ENCODE data around the gene CUL4A.
A peak's percentile ranks its signal among the peaks of the same experiment; 100 is the strongest.
"Not testable (repeated sequence)": the region's sequence is repeated elsewhere in the genome, so short reads cannot be mapped to it uniquely, and the experiment has no call there.

Gene CUL4A

DNA sequence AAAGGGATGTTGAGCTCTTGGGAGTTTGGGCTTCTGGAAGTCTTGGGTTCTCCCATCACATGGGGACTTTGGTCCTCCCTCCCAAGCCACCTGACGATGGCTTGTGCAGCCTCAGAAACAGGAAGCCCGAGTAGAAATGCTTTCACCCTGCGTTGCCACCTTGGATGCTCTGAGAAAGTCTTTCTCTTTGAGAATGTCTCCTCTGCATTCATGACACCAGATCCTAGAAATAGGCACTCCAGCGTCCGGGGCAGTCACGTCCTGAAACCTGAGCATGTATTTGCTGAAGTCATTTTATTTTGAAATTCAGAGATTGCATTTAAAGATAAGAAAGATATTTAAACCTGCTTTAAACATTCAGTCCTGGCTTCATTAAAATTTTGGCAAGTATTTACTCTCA, 34.4 kb downstream of the CUL4A start:
- DNase-seq: no peak

DNA sequence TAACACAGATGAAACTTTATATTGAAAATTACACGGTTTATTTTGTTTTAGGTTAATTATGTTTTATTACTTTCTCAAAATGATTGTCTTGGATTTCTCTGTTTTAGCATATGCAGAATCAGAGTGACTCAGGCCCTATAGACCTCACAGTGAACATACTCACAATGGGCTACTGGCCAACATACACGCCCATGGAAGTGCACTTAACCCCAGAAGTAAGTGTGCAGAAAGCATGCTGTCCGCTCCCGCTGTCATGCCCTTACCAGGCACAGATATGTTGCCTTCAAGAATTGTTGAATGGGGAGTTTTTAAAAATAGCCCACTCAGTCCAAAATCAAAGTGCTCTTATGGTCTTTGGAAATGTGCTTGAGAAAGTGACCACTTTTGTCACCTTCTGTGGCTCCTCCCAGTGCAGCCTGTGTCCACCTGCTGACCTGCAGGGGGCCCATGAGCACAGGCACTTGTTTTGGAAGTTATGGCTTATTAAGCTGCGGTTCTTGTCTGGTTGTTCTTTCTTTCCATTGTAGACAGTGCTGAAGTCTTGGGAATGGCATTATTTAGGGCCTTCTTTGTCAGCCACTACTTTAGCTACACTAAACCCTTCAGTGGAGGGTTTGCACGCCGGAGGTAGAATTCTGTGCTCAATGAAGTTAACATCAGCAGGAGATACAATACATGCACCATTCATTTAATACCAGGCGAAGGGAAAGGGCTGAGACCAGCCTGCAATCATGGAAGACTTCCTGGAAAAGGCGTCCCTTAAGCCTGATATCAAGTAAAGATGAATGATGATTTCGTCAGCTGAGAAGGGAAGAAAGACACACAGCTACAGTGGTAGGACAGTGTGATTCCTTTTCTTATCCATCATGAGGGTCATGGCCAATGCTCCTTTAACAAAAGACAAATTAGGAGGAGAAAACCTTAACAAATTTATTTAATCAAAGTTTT, 36.7 kb downstream of the CUL4A start:
- DNase-seq: no peak

DNA sequence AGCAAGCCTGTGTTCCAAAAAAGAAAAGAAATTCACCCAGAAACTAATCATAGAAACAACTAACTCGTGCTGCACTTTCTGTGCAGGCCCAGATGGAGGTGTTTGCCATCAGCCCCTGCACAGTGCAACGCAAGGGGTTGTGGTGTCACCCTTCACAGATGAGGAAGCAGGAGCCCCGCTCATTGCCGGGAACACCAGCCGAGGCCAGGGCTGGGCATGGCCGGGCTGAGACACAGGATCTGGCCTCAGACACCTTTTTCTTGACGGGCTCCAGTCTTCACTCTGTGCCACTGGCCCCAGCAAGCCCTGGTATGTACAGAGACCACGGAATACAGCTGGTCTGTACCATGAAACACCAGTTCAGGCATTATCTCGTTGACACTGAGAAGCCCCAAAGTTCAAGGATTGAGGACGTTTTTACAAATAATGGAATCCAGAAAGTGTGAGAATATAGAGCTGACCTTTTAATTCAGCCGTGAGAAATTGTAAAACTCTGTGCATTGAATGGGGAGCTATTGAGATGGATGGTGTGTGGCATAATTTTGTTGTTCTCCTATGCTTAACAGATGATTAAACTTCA, 43.2 kb downstream of the CUL4A start:
- DNase-seq: no peak

DNA sequence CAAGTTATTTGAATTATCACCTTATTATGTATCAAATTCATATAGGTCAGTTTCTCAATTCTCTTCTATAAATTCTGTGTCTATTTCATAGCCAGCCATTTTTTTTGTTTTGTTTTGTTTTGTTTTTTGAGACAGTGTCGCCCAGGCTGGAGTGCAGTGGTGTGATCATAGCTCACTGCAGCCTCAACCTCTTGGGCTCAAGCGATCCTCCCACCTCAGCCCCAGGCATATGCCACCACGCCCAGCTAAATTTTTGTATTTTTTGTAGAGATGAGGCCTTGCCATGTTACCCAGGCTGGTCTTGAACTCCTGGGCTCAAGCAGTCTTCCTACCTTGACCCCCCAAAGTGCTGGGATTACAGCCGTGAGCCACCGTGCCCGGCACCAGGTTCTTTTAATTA, 48.5 kb downstream of the CUL4A start:
- DNase-seq: not testable (repeated sequence)

DNA sequence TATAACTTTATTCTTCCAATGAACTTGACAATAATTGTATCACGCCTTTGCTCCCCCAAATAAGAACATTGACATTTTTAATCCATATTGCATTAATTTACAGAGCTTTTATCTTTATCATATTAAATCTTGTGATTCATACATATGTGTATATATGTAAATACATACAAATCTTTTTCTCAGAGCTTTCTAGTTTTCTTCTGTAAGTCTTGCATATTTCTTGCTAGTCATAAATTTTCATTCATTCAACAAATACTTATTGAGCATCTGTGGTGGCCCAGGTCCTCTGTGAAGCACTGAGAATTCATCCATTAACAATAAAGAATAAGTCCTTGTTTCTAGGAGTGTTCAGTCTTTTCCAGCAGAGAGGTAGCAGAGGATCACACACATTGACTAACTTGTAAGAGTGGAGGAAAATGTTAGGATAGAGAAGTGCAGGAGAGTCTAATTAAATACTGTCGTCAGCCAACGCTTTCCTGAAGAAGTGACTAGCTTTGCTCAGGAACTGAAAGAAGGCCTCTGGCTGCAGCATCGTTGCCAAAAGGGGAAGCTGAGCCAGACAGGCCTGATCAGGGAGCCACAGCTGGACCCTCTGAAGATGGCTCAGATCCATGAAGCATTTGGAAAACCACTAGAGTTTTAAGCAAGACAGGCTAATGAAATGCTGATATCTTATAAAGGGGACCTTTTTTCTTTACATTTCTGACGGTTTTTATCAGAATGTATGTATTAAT, 49.1 kb downstream of the CUL4A start:
- DNase-seq: no peak

DNA sequence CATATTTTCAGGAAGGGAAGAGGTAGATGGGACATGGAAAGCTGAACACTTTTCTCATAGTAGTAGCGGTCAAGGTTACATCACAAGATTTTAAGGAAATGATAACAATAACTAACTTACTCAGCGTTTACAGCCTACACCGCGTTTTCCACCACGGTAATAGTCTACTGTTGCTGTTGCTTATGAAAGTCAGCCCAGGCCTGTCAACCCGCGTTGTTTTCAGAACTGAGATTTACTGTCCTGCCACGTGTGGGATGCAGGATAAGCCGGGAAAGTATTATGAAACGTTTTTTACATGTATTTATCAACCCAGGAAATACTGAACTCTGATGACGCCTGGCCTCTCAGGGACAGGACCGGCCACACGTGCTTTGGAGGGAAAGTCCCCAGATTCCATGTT, 51.6 kb downstream of the CUL4A start:
- DNase-seq: no peak

DNA sequence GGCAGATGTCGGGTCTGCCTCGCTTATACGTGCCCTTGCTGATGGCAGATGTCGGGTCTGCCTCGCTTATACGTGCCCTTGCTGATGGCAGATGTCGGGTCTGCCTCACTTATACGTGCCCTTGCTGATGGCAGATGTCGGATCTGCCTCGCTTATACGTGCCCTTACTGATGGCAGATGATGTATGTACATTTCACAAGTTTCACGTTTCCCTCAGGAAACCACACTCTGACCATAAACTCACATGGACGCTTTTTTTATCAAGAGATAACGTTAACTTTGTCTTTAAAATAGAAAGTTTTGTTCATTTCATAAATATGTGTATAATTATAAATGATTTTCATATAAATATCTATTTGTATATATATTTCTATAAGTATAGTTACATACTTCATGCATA, 53.6 kb downstream of the CUL4A start:
- not testable (repeated sequence) for DNase-seq

DNA sequence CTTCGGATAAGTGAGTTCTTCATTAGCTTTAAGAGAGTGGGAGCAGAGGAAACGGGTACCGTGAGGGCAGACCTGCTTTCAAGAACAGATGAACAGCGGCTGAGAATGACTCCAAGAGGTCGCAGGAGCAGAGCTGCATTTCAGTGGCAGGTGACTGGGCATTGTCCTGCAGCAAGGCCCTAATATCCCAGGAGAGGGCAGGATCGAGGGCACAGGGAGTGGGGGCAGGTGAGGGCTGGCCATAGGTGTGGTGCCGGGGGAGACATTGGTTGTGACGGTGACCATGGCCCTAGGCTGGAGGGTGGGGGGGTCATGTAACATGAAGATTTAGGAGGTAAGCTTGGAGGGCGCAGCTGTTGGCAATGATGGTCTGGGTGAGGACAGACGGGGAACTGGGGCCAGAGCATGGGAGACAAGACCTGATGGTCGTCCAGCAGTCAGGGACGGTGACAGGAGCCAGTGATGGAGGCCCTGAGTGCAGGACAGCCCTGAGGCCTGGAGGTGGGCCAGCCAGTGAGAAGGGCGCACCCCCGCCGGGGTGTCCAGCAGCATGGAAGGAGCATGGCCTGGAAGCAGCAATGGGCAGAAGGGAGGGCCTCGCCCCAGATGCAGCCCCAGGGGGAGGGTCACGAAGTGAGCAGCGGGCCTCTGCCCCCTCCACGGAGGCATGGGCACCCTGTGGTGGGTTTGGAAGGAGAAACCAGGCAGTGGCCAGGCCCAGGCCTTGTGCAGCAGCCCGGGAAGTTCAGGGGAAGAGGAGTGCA, 58.4 kb downstream of the CUL4A start:
- DNase-seq: no peak

DNA sequence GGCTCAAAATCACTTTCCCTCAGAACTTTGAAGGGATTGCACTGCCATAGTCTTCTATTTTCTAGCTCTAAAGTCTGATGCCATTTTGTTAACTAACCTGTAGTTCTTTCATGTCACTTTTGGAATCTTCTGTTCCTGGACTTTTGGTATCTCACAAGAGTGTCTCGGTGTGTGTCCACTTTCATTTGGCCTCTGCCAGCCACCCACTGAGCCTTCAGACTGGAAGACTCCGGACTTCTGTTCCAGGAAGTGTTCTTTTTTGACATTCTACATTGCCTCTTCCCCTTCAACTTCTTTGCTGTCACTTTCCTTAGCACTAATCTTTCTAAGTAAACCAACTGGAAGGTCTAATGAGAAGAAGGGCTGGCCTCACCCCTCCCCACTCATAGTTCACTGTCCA, 62.6 kb downstream of the CUL4A start:
- DNase-seq: no peak

DNA sequence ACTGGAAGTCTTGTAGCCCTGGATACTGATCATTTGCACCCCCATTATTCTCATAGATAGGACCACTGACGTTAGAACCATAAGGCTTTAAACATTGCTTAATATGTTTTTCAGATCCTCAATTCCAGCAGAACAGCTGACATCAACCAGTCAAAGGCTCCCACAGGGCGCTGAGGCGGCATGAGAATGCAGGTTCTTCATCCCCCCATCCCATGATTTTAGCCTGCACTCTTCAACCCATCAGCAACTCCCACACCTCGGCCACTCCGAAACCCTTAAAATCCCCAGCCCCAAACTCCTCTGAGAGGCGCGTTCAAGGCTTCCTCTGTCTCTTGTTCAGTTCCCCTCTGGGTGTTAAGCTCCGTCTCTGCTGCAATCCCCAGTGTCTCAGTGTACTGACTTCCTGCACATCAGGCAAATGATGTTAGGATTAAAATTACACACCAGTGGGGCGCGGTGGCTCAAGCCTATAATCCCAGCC, 63.3 kb downstream of the CUL4A start:
- no peak for DNase-seq

DNA sequence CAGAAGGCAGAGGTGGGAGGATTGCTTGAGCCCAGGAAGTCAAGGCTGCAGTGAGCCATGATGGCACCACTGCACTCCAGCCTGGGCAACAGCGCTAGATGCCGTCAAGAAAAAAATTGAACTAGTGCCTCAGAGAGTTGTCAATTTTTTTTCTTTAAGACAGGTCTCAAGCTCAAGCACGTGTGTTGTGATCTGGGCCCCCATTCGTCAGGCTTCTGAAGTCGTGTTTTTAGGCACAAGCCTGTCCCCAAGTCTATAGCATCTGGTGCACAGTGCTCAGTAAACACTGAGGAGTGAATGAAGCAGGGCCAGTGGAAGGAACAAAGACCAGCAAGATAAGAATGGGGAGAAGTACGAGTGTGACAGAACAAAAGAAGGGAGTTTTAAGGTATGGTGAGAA, 63.9 kb downstream of the CUL4A start:
- DNase-seq: no peak

DNA sequence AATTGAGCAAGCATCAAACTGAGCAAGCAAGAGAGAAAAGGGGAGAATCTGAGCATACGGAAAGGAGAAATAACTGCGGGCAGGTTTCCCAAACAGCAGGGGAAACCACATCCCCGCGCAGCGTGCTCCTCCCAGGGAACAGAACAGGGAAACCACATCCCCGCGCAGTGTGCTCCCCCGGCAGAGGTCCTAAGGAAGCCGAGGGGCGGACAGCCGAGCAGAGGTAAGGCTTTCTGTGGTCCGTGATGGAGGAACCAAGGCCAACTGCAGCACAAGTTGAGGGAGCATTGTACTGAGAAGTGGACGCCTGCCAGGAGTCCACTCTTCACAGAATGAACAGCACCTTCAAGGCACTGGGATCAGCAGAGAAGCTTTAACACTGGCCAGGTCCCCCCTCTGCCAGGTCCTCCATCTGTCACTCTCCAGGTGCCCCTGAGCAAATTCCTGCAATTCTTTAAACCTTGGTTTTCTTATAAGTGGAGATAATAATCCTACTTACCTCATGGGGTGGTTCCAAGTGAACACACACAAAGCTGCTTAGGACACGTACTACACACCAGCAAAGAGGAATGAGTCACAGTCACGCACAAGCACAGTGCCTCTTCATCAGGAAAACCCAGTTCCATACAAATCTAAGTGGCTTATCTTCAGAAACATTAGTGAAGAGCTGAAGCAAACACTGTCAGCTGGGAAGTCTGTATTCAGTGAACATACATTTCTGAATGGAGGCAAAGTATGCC, 64.6 kb downstream of the CUL4A start:
- DNase-seq: no peak

DNA sequence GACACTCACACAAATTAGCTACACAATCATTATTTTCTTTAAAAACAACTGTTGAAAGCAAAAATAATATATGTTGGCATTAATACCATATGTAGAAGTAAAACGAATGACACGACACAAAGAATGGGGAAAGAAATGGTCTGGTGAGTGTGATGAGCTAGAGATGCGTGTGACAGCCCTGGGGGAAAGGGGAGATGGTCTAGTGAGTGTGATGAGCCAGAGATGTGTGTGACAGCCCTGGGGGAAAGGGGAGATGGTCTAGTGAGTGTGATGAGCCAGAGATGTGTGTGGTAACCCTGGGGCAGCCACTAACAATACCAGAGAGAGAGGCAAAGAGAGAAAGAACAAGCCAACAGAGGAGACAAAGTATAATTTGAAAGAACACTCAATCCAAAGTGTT, 65.3 kb downstream of the CUL4A start:
- no peak for DNase-seq

DNA sequence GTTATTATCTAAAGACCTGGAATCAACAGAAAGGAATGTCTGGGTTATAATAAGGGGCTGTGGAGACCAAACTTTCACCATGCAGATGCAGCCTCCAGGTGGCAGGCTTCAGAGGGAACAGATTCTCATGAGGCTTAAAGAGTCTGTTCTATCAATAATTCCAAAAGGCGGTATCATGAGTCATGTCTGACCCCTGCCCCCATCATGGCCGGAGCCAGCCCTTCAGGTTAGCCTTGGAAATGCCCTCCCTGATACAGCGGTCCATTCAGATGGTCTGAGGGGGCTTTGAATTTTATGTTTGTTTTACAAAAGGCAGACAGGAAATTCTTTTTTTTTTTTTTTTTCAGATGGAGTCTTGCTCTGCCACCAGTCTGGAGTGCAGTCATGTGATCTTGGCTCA, 66.0 kb downstream of the CUL4A start:
- DNase-seq: peak; percentile 26

DNA sequence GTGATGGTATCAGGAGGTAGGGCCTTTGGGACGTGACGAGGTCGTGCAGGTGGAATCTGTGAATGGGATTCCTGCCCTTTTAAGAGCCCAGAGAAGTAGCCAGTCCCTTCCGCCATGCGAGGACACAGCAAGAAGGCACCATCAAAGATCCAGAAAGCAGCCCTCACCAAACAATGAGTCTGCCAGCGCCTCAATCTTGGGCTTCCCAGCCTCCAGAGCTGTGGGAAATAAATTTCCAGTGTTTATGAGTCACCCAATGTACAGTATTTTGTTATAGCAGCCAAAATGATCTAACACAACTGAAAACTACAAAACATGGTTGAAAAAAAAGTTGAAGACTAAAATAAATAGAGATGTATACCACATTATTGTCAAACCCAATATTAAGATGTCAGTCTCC, 70.7 kb downstream of the CUL4A start:
- no peak for DNase-seq

DNA sequence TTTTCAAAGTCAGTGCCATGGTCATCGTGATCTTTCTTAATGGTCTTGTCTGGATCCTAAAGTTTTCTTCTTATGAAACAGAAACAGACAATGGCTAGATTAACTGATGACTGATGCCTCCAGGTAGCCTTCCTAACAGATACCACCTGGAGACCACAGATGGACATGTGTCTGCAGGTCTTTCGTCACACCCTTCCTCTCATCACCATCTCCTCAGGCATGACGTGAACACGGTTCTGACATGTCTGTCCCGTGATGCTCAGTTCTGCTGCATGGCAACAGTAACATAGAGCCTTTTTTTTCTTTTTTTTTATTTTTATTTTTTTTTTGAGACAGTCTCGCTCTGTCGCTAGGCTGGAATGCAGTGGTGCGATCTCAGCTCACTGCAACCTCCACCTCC, 74.5 kb downstream of the CUL4A start:
- DNase-seq: no peak

DNA sequence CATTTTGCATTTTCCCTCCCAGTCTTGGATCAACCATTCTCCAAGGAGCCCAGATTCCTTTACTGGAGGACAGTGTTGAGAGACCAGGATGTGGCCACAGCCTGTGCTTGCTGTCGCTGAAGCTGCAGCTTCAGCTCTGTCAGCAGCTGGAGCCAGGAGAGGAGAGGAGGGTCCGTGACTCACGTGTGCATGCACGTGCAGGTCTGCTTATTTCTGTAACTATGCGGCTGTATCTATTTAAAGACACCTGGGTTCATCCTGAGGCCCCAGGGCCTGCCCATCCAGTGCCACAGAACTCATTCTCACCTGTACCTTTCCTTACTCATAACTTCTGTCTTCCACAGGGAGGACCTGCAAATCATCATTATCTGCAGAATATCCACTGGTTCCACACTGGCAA, 79.5 kb downstream of the CUL4A start:
- DNase-seq: no peak

DNA sequence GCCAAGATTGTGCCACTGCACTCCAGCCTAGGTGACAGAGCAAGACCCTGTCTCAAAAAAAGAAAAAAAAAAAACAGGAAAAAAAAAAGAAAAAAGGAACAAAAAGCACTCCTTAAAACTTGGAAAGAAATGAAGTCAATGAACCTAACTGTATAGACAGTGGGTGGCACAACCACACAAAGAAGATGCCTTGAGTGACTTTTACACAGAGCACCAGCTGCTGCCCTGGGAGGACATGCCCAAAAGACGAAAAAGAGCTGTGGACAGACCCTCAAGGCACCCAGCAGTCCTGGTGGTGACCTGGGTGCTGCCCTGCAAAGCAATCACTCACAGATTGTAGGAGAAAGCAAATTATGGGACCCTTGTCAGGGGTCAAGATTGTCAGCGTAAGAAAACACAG, 81.7 kb downstream of the CUL4A start:
- no peak for DNase-seq

DNA sequence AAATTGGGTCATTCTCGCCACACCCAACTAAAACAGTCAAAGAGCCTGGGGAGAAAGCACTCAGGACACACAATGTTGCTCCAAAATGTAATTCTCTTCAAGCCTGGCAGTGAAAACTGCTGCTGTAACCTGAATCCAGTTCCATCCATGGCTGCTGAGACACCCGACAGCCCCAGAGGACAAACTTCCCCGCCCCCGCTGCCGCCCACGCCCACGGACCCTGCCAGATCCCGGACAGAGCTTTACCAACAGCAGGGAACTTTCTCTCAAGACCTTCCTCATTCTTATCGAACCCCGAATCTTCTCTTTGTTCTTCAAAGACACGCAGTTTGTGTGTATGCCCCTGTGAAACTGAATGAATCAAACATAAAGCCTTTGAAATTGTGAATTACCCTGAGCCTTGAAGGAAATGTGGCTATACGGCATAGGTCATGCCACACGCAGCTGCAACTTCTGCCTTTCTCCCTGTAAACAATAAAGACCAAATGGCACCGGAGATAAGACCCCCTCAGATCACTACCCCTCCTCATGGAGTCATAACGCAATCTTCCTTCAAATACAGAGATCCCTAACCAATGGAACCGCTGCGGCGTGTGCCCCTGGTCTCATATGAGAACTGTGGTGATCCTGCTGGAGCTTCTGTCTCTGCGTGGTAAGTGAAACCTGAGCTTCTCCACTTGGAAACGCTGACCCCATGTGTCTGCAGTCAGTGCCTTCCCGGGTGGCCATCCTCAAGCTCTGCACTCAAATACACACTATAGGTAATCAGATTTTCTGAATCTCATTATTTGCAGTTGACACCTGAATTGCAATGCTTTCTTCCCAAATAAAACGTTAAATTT, 82.8 kb downstream of the CUL4A start:
- peak; percentile 16 for DNase-seq

DNA sequence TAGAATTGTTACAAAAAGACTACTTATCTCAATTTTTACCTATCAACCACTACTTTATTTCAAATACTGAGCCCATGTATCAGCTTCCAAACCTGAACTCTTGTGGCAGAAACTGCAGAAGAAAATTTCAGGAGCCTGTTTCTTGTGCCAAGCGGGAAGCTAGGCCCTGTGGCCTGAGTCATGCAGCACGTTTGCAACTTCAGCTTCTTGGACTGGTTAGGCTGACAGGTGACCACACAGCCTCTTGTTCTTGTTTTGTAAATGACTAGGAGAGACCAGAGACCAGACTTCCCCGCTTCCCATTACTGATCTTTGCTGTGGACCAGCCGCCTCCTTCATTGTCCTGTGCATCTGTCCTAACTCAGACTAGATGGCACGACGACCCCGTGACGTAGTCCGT, 84.3 kb downstream of the CUL4A start:
- no peak for DNase-seq

DNA sequence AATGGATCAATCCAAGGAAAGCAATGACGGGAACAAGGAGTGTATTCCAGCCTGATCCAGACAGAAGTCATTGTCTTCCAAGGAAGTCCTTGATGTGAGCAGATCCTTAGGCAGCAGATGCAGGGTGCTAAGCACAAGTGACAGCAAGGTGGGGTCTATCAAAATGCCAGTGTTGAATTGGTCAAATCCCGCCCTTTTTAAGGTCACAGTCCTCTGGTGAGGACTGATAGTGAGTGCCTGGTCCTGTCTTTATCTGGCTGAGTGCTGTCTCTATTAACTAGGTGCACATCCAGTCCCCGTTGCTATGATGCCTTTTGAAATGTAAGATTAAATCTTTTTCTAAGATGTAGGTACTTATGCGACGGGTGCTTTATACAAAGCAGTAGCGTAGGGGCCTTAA, 86.4 kb downstream of the CUL4A start:
- DNase-seq: no peak

Data from stimulated activated CD4-positive, alpha-beta T cell treated with anti-CD3 and anti-CD28 coated beads, Interleukin-12 subunit alpha, Interleukin-12 subunit beta, amount 100 ng/mL, for 4 hours (primary cell).